ENCODE results near the gene NRN1. TPM values are rescaled to one million over a fixed set of nuclear protein-coding genes. Genes with fewer than 3 reads are reported as not detected.

Gene NRN1
- total RNA-seq, 1 experiment from 2014 or later, result not detected

- BruUV-seq (replicated peaks), result no TSS peak
- peaks cover 14% of the 10 kb centered on the region for H3K27me3 Mint-ChIP-seq (ENCODE audit: unreplicated experiment)
- TF ChIP-seq CTCF (IDR thresholded peaks at IDR 0.05; ENCODE audit: unreplicated experiment), result no peak
- no peaks in the 10 kb centered on the region for H3K4me1 Mint-ChIP-seq (ENCODE audit: low read depth, unreplicated experiment)
- CTCF ChIA-PET, result interaction anchor here (0.9 kb wide), 1 partner anchor 11 kb away, joined by 3 read pairs; no protein-coding TSS in a partner anchor
- DNase-seq, result no peak
- peaks cover 8% of the 10 kb centered on the region for H3K9me3 Mint-ChIP-seq (ENCODE audit: low read depth, unreplicated experiment)
- intact Hi-C loops (cut with micrococcal nuclease; ENCODE audit: unreplicated experiment), result no loop called here
- no peak overlapping the region for H3K4me3 Mint-ChIP-seq (ENCODE audit: low read depth, unreplicated experiment)
- peaks cover 8% of the 10 kb centered on the region for H3K36me3 Mint-ChIP-seq (ENCODE audit: insufficient read depth, unreplicated experiment)
- H3K27ac Mint-ChIP-seq (ENCODE audit: unreplicated experiment), result no peak overlapping the region
These were observed 2.9 kb downstream of the NRN1 start for GRCh38 chr6:6003621-6004366.

- peaks cover 14% of the 10 kb centered on the region for H3K27me3 Mint-ChIP-seq (ENCODE audit: unreplicated experiment)
- no peaks in the 10 kb centered on the region for H3K4me1 Mint-ChIP-seq (ENCODE audit: low read depth, unreplicated experiment)
- peaks cover 2% of the 10 kb centered on the region for H3K36me3 Mint-ChIP-seq (ENCODE audit: insufficient read depth, unreplicated experiment)
- H3K4me3 Mint-ChIP-seq (ENCODE audit: low read depth, unreplicated experiment), result no peak overlapping the region
- TF ChIP-seq CTCF (IDR thresholded peaks at IDR 0.05; ENCODE audit: unreplicated experiment), result no peak
- no peak for DNase-seq
- CTCF ChIA-PET, result no interaction called here
- peaks cover 8% of the 10 kb centered on the region for H3K9me3 Mint-ChIP-seq (ENCODE audit: low read depth, unreplicated experiment)
- BruUV-seq (replicated peaks), result no TSS peak
- intact Hi-C loops (cut with micrococcal nuclease; ENCODE audit: unreplicated experiment), result no loop called here
- no peak overlapping the region for H3K27ac Mint-ChIP-seq (ENCODE audit: unreplicated experiment)
These were observed 3.7 kb downstream of the NRN1 start for GRCh38 chr6:6002848-6003620.

GRCh38 chr6:6002005-6002847 lies 4.5 kb downstream of the NRN1 start:
- H3K27ac Mint-ChIP-seq (ENCODE audit: unreplicated experiment), result no peak overlapping the region
- intact Hi-C loops (cut with micrococcal nuclease; ENCODE audit: unreplicated experiment), result no loop called here
- H3K4me3 Mint-ChIP-seq (ENCODE audit: low read depth, unreplicated experiment), result no peak overlapping the region
- peaks cover 8% of the 10 kb centered on the region for H3K9me3 Mint-ChIP-seq (ENCODE audit: low read depth, unreplicated experiment)
- TF ChIP-seq CTCF (IDR thresholded peaks at IDR 0.05; ENCODE audit: unreplicated experiment), result no peak
- DNase-seq, result no peak
- no peaks in the 10 kb centered on the region for H3K36me3 Mint-ChIP-seq (ENCODE audit: insufficient read depth, unreplicated experiment)
- no TSS peak for BruUV-seq (replicated peaks)
- H3K4me1 Mint-ChIP-seq (ENCODE audit: low read depth, unreplicated experiment), result no peaks in the 10 kb centered on the region
- CTCF ChIA-PET, result no interaction called here
- H3K27me3 Mint-ChIP-seq (ENCODE audit: unreplicated experiment), result peaks cover 14% of the 10 kb centered on the region

- no peak for TF ChIP-seq CTCF (IDR thresholded peaks at IDR 0.05; ENCODE audit: unreplicated experiment)
- no TSS peak for BruUV-seq (replicated peaks)
- H3K9me3 Mint-ChIP-seq (ENCODE audit: low read depth, unreplicated experiment), result peaks cover 8% of the 10 kb centered on the region
- intact Hi-C loops (cut with micrococcal nuclease; ENCODE audit: unreplicated experiment), result no loop called here
- H3K4me1 Mint-ChIP-seq (ENCODE audit: low read depth, unreplicated experiment), result no peaks in the 10 kb centered on the region
- peaks cover 14% of the 10 kb centered on the region for H3K27me3 Mint-ChIP-seq (ENCODE audit: unreplicated experiment)
- CTCF ChIA-PET, result no interaction called here
- DNase-seq, result no peak
- no peak overlapping the region for H3K27ac Mint-ChIP-seq (ENCODE audit: unreplicated experiment)
- no peaks in the 10 kb centered on the region for H3K36me3 Mint-ChIP-seq (ENCODE audit: insufficient read depth, unreplicated experiment)
- no peak overlapping the region for H3K4me3 Mint-ChIP-seq (ENCODE audit: low read depth, unreplicated experiment)
These were observed 5.3 kb downstream of the NRN1 start for GRCh38 chr6:6001443-6001842.

Measured in Calu3 (cell line).